Raji (cell line): ENCODE results near the gene RFLNA.

Experiments
- POLR2A ChIP-seq: IDR thresholded peaks from 2 replicates; pipeline ENCODE4 v1.6.1; 2011; ENCODE audit warnings: low read depth, low read length, control low read depth; ENCODE audit not compliant: insufficient read depth

RFLNA gene

DNA sequence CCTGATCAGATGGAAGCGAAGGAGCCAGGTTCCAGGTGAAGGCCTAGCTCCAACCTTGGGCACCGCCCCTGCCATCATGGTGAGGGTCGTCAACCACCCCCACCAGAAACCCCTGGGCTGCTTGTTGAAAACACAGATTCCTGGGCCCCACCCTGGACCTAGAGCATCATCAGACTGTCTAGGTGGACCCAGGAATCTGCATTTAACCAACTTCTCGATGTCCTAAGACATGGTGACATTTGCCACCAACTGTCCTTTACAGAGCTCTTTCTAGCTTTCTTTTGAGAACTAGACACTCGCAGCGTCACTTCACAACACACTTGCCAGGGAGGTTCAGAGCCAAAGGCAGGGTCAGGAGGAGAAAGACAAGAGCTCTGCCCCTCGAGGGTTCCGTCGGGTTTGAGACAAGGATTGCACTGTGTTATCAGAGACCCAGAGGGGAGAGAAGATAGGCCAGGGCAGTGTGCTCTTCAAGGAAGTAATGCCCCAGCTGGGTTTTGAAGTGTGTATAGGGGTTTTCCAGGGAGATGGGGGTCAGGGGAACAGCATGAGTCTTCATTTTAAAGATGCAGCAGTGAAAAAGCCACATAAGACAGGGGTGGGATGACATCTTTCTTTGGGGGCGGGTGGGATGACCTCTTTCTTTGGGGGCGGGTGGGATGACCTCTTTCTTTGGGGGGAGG lies 24.6 kb downstream of the RFLNA start:
- no peak for TF ChIP-seq POLR2A

DNA sequence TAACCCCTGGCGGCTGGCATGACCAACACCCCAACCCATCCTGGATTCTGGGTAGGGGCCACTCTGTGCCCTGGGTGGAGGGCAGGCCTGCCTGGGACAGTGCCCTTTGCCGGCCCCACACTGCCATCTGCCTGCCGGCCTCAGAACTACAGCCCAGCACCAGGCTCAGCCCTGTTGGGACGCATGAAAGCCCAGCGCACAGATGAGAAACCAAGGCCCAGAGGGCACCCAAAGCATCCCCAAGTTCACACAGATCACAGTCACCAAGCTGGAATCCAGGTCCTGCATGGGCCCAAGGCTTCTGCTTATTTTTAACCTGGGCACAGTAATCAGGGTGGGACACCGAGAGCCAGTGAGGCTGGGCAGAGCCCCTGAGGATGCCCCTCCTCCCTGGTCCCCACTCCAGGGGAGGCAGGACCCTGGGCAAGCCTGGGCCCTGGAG lies 26.2 kb downstream of the RFLNA start:
- TF ChIP-seq POLR2A, result no peak

DNA sequence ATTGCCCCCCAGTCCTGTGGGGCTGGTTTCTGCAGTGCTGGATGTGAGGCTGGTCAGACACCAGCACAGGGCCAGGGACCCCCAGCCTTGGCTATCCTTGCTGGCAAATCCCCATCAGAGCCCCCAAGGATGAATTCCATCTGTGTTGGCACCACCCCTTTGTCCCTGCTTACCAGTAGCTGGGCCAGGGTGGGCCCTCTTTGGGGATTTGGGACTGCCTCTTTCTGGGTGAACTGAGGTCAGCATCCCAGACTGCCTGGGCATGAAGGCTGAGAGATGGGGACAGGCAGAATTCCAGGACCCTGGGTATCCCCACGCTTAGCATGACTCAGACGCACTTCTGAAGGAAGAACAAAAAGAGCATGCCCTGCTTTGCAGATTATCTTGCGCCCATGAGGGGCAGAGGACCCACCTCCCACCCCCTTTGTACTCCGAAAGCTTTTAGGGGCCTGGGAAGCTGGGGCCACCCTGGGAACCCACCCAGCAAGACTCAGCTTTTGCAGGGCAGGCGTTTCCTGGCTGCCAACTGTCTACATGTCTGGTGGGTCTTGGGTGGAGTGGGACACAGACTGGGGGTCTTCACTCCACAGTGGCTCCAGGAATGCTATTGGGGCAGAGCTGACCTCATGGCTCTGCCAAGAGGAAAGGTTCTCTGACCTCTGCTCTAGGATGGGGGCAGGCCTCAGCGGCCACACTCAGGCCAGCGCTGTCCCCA lies 26.8 kb downstream of the RFLNA start:
- TF ChIP-seq POLR2A, result no peak

DNA sequence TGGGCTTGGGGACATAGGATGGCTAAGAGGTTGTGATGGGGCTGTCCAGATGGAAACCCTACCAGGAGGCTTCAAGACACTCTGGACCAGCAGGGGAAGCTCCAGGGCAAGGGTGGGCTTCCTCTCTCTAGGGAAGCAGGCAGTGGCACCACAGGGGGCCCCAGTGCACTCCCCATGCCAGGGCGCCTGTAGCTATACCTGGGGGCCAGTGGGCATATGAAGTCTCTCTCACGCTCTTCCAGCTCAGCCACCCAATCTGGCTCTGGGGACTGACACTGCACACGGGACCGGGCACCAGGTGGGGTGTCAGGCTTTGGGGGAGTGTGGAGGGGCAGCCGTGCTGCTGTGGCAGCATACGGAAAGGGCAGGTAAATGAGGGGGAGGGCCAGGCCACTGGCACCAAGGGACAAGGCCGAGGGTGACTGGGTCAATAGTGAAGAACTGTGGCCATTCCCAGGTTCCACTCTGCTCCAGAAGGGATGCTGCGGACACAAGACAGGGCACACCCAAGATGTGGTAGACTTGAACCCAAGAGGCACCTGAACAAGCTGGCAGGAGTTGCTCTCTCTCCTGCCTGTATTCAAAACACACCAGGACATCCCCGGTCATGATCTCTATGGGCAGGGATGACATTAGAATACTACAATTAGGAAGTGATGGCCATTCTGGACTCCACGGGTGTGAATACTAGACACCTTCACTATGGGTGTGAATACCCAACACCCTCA lies 27.5 kb downstream of the RFLNA start:
- no peak for TF ChIP-seq POLR2A

DNA sequence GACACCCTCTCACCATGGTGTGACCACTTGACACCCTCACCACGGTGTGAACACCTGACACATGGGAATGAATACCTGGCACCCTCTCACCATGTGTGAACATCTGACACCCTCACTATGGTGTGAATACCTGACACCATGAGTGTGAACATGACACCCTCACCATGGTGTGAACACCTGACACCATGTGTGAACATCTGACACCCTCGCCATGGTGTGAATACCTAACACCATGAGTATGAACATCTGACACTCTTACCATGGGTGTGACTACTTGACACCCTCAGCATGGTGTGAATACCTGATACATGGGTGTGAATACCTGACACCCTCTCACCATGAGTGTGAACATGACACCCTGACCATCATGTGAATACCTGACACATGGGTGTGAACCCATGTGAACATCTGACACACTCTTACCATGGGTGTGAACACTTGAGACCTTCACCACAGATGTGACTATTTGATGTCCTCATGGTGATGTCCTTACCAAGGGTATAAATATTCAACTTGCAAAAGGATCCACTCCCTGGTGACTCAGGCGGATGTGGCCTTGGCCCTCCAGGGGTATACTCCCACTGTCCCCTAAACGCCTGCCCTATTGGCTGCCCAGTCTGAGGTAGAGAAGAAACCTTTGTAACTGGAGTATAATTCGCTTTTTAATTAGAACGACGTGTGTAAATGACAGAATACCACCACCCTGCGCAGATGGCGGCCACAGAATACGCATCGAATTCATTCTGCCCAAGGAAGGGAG lies 29.1 kb downstream of the RFLNA start:
- no peak for TF ChIP-seq POLR2A

DNA sequence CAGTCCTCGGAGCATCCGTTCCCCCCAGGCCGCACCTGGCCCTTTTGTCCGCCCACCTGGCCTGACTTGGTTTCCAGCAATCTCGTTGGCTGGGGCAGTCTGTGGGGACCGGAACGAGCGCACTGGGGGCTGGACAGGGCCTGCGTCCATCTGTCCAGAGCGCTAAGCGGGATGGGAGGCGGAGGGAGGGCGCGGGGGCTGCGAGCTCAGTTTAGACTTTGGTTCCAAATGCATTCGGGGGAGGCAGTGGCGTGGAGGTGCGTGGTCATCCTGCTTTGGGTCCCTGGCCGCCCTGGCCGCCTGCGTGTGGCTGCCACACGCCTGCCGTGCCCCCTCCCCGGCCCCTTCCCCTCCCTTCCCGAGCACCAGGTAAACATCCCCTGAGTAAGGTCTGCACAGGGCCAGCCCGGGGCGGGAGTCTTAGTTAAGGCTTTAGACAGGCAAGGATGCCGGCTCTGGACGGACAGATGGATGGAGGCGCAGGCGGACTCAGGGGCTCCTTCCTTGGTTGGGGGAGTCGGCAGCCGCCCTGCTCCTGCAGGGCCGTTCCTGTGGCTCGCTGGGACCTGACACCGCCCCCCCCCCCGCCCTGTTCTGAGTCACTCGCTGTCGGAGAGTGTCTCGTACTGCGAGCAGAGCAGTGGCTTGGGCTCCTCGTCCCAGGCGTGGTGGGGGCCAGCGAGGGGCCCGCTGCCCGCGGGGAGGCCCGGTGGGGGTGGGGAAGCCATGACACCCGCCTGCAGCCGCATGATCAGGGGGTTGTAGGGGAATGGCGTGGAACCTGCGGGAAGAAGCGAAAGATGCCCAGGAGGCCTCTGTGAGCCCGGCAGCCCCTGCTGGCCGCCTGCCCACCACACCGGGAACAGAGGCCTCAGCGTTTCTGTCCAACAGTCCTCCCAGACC lies 30.2 kb downstream of the RFLNA start:
- TF ChIP-seq POLR2A, result no peak

DNA sequence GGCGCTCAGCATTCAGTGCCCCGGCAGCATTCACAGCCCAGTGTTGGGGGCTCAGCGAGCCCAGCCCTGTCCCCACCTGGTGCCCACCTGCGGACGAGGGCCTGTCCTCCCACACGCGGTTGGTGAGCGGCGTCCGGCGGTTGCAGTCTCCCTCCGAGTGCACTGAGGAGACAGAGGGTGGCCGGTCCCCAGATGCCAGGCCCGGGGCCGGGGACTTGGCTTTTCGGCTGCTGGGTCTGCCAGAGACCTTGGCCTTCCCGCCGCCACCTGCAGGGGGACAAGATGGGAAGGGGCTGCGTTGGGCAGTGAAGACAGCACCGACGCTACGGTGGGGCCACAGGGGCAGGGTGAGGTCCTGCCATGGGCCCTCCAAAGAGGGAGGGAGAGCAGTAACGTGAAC lies 31.2 kb downstream of the RFLNA start:
- TF ChIP-seq POLR2A, result no peak

DNA sequence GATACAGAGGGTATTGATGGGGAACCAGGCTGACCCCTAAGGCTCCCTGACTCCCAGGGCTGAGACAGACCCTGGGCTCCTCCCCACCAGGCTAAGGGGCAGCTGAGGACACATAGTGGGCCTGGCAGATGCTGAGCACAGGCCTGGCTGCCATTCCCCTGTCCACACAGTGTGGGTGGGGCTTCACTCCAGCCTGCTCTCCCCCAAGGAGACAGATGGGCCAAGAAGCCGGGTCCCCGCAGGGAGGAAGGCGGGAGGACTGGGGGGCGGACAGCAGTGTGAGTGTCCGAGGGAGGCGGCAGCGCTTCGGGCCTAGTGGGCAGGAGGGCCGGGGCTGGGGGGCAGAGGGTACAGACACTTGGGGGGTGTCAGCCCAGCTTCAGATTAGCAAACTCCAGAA lies 32.0 kb downstream of the RFLNA start:
- no peak for TF ChIP-seq POLR2A

DNA sequence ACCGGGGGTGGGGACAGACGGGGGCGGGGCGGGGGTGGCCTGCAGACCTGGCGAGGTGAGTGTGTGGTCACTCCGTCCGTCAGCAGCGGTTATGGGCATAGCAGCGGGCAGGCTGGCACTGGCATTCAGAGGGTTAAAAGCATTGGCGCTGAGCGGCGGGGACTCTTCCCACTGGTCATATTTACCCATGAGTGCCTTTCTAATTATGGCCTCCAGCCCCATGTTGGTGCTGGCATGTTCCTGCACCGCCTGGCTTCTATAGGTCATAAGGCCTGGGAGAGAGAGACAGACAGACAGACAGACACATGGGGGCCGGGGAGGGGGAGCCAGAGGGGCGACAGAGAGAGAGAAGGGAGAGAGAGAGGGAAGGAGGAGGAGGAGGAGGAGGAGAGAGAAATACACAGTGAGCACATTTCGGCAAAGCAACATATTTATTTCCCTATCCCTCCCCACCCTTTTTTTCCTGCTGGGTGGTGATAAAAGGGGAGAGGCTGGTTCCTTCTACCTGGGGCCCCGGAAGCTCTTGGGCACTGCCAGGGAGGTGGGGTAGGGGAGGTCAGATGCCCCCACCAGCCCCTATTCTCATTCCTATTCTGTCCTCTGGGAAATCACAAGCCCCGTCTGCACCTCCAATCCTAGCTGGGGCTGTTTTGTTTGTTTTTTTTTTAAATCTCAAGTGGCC lies 32.6 kb downstream of the RFLNA start:
- TF ChIP-seq POLR2A, result no peak

DNA sequence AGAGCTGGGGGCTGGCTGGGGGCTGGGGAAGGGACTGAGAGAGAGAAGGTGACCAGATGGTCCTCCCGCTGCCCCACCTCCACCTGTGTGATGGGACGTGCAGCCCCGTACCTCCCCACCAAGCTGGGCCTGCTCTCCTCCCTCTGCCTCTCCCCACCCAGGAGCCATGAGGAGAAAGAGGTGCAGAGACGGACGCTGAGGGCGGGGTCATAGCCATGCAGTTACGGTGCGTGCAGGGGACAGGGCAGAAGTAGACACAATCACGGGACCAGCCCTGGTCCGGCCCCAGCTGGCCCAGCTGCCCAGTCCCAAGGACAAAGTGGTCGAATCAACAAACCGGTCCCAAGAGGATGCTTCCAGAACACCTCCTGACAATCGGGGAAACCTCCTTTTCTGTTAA lies 33.2 kb downstream of the RFLNA start:
- TF ChIP-seq POLR2A, result no peak

DNA sequence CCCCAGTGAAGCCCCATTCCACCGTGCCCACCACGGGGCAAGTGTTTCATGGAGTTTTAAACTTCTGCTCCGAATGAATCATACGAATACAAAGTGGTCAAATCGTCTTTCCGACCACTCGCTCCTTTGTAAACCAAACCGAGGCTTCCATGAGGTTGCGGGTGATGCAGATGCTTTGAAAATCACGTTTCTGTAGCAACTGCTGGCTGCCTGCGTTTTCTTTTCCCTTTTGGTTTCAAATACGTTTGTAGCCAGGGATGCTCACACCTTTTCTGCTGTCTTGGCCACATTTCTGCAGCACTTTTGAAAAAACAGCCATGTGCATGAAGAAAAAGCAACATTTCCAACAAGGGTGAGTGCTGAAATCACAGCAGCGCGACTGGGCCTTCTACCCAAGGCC lies 33.7 kb downstream of the RFLNA start:
- TF ChIP-seq POLR2A, result no peak

DNA sequence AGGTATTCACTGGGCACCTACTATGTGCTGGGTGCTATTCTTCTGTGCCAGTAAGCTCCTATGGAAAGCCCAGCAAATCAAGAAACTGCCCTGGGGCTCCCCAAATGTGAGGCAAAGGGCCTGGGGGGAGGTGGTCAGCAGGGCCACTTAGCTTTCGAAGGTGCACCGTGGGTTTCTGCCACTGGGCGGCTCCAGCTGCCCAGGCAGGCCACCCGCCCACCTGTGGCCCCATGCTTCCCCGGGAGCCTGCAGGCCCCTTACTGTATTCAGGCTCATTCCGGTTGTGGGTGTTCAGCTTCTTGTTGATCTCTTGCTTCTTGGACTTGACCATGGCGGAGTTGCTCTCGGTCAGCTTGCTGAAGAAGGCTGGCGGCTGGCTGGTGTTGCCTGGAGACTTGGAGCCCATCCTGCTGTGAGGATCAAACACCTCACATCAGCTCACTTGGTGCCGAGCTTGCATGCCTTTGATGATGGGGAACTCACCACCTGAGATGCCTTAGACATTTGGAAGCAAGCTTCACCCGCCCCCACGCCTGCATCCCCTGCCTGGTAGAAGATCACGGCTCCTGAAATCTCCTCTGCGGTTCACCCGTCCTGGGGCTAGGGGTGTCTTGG lies 37.3 kb downstream of the RFLNA start:
- TF ChIP-seq POLR2A, result no peak

DNA sequence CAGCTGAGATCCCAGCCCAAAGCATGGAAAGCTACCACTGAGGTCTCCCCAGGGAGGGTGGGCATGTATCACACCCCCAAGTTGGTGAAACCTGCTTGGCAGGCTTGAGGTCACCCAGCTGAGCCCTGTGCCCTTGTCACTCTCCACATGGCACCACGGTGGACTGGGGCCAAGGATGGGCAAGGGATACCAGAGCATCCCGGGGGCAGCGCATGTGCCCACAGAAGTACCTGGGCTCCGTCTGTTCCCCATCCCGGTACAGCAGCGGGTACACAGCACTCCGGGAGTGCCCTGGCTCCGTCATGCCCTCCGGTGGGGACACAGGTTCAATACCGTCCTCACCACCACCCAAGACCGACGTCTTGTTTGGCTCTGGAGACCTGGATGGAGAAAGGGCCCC lies 38.0 kb downstream of the RFLNA start:
- no peak for TF ChIP-seq POLR2A
